ENCODE results near the gene HS6ST1.

Gene HS6ST1

GRCh38 chr2:128310094-128310716 is 8.5 kb downstream of the HS6ST1 start:
- DNase-seq (ENCODE audit: low read depth) = no peak

DNA sequence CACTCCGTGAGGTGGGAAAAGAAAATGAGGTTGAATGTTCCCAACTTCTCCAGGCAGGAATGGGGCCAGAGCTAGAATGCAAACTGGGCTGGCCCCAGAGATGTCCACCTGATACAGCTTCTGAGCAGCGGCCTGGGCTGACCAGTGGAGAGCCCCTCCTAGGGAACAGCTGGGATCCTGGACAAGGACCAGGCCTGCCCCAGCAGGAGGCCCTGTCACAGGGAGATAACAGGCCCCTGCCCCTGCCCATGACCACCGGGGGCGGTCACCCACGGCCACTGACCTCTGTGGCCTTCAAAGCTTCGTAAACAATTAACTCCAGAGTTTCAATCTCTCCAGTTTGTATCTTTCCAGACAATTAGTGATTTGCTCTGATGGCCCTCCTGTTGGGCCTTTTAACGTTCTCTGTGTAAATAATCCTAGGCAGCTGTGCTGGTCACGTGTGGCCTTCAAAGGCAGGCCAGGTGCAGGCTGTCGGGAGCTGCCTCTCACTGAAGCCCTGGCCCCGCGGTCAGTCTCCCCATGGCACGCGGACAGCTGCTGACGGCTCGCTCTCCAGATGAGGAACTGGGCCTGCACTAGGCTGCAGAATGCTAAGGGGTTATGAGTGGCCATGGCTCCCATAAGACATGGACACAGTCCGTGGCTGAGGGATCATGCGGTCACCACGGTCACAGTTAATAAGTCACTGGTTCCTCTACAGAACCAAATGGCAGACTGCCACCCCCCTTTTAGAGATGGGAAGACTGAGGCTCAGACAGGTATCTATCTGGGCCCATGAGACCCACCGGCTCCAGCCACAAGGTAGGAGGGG is 9.2 kb downstream of the HS6ST1 start:
- no peak for DNase-seq (ENCODE audit: low read depth)

DNA sequence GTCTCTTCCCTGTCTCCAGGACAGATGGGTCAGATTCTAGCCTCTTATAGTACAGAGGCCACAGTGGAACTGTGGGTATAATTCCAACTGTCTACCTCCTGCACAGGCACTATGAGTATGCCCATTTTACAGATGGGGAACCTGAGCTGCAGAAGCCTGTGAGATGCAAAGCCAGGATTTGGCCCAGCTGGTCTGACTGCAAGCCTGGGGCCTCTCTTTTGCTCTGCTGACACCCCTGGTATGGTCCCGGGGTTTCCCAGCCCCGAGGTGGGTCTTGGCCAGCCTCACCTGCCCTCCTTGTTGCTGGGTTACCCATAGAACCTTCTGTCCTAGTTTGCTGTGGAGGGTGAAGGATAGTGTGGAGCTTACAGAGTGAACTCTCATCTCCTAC is 9.8 kb downstream of the HS6ST1 start:
- no peak for DNase-seq (ENCODE audit: low read depth)

GRCh38 chr2:128308284-128308731 is 10.4 kb downstream of the HS6ST1 start:
- no peak for DNase-seq (ENCODE audit: low read depth)

DNA sequence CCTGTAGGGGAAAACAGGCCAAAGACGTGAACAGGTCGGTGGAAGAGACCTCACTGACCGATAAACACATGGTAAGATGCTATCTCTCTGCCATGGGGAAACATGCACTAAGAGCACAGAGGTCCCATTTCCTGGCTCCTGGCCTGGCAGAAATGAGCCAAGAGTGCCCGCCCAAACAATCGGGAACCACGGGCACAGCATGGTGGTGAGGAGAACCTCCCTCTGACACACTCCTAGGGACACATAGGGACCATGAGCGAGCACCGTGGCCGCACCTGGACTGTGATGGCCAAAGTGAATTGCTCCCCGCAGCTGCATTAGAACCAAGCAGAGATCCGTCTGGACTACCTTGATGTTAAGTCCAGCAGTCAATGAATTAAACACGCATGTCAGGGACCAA is 11.1 kb downstream of the HS6ST1 start:
- no peak for DNase-seq (ENCODE audit: low read depth)

DNA sequence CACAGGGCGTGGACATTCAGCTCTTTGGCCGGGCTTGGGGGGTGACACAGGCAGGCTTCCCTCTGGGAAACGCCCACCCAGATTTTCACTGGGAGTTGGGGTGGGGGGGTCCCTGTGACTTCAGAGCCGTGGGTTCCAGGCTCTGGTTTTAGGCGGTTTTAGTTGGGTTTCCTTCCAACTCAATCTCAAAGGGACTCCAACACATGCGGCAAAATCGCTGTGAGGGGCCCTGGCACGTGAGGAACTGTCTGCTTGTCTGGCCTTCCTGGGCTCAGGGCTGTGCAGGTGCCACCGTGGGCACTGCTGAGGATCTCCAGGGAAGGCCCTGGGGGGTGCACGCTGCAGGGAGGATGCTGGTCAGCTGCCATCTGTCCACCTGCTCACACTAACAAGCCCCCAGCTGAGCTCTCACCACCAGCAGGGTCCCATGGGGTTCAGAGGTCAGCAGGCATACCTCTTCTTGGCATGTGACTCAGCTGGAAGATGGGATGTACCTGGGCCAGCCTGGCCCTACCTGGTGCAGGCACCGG is 11.7 kb downstream of the HS6ST1 start:
- no peak for DNase-seq (ENCODE audit: low read depth)

DNA sequence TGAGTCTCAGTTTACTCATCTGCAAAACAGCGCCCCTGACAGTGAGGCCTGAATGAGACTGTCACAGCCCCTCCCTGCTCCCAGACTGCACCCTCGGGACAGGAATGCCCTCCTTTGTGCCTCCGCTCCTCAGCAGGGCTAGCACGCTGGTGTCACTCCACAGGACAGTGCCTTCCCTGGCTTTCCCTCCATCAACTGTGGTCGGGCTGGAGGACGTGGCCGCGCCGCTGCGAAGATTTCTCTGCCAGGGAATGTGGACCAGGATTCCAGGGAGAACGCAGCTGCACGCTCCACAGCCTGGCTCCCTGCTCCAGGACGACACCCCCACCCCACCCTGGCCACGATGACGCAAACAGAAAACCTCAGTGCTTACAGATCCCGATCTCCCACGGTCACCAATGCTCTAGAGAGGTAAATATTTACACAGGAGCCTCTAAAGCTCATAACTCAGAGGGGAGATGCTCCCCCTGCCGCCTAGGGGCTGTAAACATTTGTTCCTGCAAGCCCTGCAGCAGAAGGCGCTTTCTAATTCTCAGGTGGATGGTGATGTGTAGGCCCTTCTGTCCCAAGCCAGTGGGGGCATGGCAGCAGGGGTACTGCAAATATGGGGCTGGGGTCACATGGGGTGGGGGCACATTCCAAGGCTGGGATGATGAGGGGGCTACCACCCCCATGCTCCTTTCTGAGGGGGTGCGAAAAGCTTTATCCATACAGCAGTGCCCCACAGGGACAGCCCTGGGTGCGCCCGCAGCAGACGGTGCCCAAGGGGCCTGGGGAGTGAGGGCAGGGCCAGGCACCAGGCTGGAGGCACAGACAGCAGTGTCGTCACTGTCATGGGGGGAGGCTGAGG is 12.4 kb downstream of the HS6ST1 start:
- DNase-seq (ENCODE audit: low read depth) = peak; percentile 78

GRCh38 chr2:128305555-128306080 is 13.1 kb downstream of the HS6ST1 start:
- no peak for DNase-seq (ENCODE audit: low read depth)

DNA sequence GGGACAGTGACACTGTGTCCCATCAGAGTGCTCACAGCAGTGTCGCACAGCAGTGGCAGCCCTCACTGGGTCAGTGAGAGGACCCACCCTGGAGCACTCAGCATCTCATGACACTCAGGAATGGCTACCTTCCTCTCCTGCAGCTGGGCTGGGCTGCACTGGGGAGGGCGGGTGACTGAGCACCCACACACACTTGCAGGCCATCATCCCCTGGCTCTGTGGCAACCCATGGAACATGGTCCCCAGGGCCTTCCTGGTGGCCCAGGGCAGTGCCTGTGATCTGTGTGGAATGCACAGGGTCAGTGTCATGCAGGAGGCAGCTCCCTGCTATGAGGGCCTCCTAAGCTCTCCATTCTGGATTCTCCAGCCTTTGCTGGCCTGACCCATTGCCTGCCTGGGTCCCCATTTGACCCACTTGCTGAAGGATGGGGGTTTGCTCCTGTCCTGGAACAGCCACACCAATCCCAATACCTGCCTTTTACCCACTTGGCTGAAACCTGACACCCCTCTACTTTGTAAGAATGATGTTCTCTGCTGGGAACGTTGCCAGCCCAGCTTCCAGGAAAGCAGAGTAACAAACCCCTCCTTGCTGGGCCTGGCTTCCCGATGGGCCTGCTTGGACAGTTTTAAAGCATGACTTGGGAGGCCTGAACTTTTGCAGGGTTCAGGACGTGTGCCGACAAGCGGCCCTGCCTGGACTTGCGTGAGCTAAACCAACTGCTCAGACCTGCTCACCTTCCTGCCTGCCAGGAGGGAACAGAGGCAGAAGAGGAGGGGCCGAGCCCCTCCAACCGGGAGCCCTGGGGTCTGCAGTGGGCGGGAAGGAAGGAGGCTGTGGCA is 13.7 kb downstream of the HS6ST1 start:
- peak; percentile 73 for DNase-seq (ENCODE audit: low read depth)

GRCh38 chr2:128304330-128304714 is 14.3 kb downstream of the HS6ST1 start:
- no peak for DNase-seq (ENCODE audit: low read depth)

DNA sequence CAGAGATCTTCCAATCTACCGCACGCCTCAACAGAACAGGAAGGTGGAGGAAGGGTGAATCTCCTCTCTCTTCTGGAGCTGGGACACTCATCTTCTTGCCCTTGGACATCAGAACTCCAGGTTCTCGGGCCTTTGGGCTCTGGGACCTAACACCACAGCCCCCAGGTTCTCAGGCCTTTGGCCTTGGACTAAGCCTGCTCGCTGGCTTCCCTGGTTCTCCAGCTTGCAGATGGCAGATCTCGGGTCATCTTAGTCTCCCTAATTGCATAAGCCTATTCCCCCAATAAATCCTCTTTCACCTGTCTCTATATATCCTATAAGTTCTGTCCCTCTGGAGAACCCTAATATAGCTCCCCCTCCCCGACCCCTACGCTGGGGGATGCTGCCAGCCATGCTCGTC is 14.8 kb downstream of the HS6ST1 start:
- no peak for DNase-seq (ENCODE audit: low read depth)

DNA sequence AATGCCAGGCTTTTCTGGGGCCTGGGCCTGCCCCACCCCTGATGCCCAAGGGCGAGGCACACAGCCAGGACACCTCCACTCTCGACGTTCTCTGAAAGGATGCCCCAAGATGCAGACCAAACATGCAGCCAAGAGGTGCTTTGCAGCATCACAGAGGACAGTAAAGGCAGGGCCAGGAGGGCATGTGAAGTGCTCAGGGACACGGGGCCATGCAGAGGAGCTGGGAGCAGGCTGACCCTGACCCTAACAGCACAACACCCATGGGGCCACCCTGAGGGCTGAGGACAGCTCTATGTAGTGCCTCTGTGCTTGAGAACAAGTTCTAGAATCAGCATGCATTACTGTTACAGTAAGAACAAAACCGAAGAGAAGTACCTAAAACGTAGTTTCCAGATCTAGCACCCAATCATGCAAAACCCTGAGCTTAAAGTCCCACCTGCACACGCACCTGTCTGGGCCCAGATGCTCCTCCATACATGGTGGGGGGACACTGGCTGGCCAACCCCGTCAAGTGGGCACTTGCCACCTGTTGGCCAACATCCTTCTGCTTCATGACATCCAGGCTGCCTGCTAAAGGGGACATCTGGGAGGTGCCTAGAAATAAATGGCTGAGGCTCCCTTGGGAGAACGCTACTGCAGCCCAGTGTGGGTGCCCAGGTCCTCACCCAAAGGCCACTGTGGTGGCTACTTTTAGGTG is 15.4 kb downstream of the HS6ST1 start:
- no peak for DNase-seq (ENCODE audit: low read depth)

DNA sequence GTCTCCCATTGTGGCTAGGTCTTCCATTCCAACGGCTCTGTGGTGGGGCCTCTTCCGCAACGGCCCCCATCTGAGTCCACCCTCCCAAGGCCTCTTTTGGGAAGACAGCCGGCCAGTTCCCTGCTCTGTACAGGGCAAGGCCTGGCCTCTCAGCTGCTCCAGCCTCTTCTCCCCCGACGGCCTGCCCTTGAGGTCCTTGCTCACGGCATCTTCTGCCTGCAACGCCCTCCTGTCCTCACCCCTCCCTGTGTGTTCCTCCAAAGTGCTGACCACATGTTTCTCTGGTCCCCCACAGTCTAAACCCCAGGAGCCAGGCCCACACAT is 16.0 kb downstream of the HS6ST1 start:
- no peak for DNase-seq (ENCODE audit: low read depth)

- DNase-seq (ENCODE audit: low read depth) = no peak
Measured at GRCh38 chr2:128302011-128302743, 16.5 kb downstream of the HS6ST1 start.

- DNase-seq (ENCODE audit: low read depth) = peak; percentile 70
Measured at GRCh38 chr2:128301501-128301966, 17.1 kb downstream of the HS6ST1 start.

- DNase-seq (ENCODE audit: low read depth) = no peak
Measured at GRCh38 chr2:128301021-128301420, 17.6 kb downstream of the HS6ST1 start.

- DNase-seq (ENCODE audit: low read depth) = no peak
Measured at GRCh38 chr2:128300151-128301020, 18.3 kb downstream of the HS6ST1 start.

- DNase-seq (ENCODE audit: low read depth) = no peak
Measured at GRCh38 chr2:128299628-128300027, 19.0 kb downstream of the HS6ST1 start.
